Activated naive CD4-positive, alpha-beta T cell treated with anti-CD3 and anti-CD28 coated beads for 36 hours (primary cell): ENCODE data around the gene CAMSAP3. TPM values are rescaled to one million over a fixed set of nuclear protein-coding genes. Genes with fewer than 3 reads are reported as not detected.
"Not testable (repeated sequence)": the region's sequence is repeated elsewhere in the genome, so short reads cannot be mapped to it uniquely, and the experiment has no call there.

Experiments used
- CTCF ChIA-PET: fragments of 350-600 bp; sonication (Branson Sonifier 250); formaldehyde crosslinking; loops from one replicate; lab custom pipeline; 2021; ENCODE audit warnings: antibody characterized with exemption; lab: Charles Lee
- DNase-seq: peaks from one replicate; pipeline ENCODE4 v3.0.0-alpha.2; 2020
- H3K27ac Mint-ChIP-seq: one replicate; pipeline ENCODE4 v1.8.0; 2021; ENCODE audit warnings: mild to moderate bottlenecking, mixed read lengths
- H3K27me3 Mint-ChIP-seq: one replicate; pipeline ENCODE4 v1.8.0; 2021; ENCODE audit warnings: low read depth, mixed read lengths
- H3K36me3 Mint-ChIP-seq: one replicate; pipeline ENCODE4 v1.8.0; 2021; ENCODE audit warnings: low read depth, mixed read lengths
- H3K4me1 Mint-ChIP-seq: one replicate; pipeline ENCODE4 v1.8.0; 2021; ENCODE audit warnings: low read depth, mixed read lengths
- H3K4me3 Mint-ChIP-seq: one replicate; pipeline ENCODE4 v1.8.0; 2021; ENCODE audit warnings: mild to moderate bottlenecking, moderate library complexity, mixed read lengths
- H3K9me3 Mint-ChIP-seq: one replicate; pipeline ENCODE4 v1.8.0; 2021; ENCODE audit warnings: mixed read lengths
- intact Hi-C: fragments of 100-400 bp; cut with micrococcal nuclease; formaldehyde crosslinking; loops from one replicate; pipeline ENCODE4 v1.15.1; 2023
- total RNA-seq, 2 experiments: library from RNA; stranded (reverse); gene quantifications; one replicate each; pipeline ENCODE4 v1.2.3, GENCODE V29; 2021

CAMSAP3 gene
- total RNA-seq, 2 experiments from 2014 or later = 0.24 to 0.30 TPM

GRCh38 chr19:7641290-7642276 lies 45.9 kb downstream of the CAMSAP3 start:
- intact Hi-C loops = no loop called here
- no peaks in the 10 kb centered on the region for H3K27me3 Mint-ChIP-seq
- H3K36me3 Mint-ChIP-seq = peaks cover 10% of the 10 kb centered on the region
- peaks cover 6% of the 10 kb centered on the region for H3K9me3 Mint-ChIP-seq
- no peak overlapping the region for H3K27ac Mint-ChIP-seq
- H3K4me3 Mint-ChIP-seq = no peak overlapping the region
- CTCF ChIA-PET = interaction anchor here (1.2 kb wide), 2 partner anchors 11 to 39 kb away, joined by 3 to 6 read pairs; partner anchors contain the start of gene TRAPPC5
- H3K4me1 Mint-ChIP-seq = peaks cover 23% of the 10 kb centered on the region
- no peak for DNase-seq

- H3K9me3 Mint-ChIP-seq = peaks cover 6% of the 10 kb centered on the region
- H3K27ac Mint-ChIP-seq = no peak overlapping the region
- peaks cover 21% of the 10 kb centered on the region for H3K4me1 Mint-ChIP-seq
- H3K4me3 Mint-ChIP-seq = no peak overlapping the region
- DNase-seq = no peak
- H3K27me3 Mint-ChIP-seq = no peaks in the 10 kb centered on the region
- peaks cover 10% of the 10 kb centered on the region for H3K36me3 Mint-ChIP-seq
- CTCF ChIA-PET = no interaction called here
- intact Hi-C loops = no loop called here
Observed at GRCh38 chr19:7642295-7643030, 46.8 kb downstream of the CAMSAP3 start.

GRCh38 chr19:7643031-7643415 lies 47.4 kb downstream of the CAMSAP3 start:
- CTCF ChIA-PET = no interaction called here
- Mint-ChIP-seq H3K27ac (no peak overlapping the region), H3K36me3 (peaks cover 10% of the 10 kb centered on the region), H3K9me3 (peaks cover 6% of the 10 kb centered on the region), H3K4me3 (no peak overlapping the region), H3K27me3 (no peaks in the 10 kb centered on the region), H3K4me1 (peaks cover 17% of the 10 kb centered on the region)
- intact Hi-C loops = no loop called here
- DNase-seq = no peak

GRCh38 chr19:7643629-7644549 lies 48.2 kb downstream of the CAMSAP3 start:
- CTCF ChIA-PET = interaction anchor here (0.6 to 0.9 kb wide), 2 partner anchors 9 to 37 kb away, joined by 3 to 4 read pairs; partner anchors contain the start of gene TRAPPC5
- H3K27ac Mint-ChIP-seq, H3K27me3 Mint-ChIP-seq, intact Hi-C loops, H3K4me3 Mint-ChIP-seq, H3K9me3 Mint-ChIP-seq: not testable (repeated sequence)
- Mint-ChIP-seq H3K36me3 (peaks cover 10% of the 10 kb centered on the region), H3K4me1 (peaks cover 12% of the 10 kb centered on the region)
- DNase-seq = peak; percentile 34

- H3K4me3 Mint-ChIP-seq = no peak overlapping the region
- peaks cover 6% of the 10 kb centered on the region for H3K9me3 Mint-ChIP-seq
- H3K4me1 Mint-ChIP-seq = peaks cover 8% of the 10 kb centered on the region
- H3K27me3 Mint-ChIP-seq = no peaks in the 10 kb centered on the region
- H3K27ac Mint-ChIP-seq = no peak overlapping the region
- intact Hi-C loops = no loop called here
- H3K36me3 Mint-ChIP-seq = peaks cover 10% of the 10 kb centered on the region
- no peak for DNase-seq
- CTCF ChIA-PET = interaction anchor here (0.6 to 0.9 kb wide), 3 partner anchors 36 to 63 kb away, joined by 4 to 5 read pairs (median 4); partner anchors contain the start of gene TRAPPC5
Observed at GRCh38 chr19:7644550-7644877, 48.9 kb downstream of the CAMSAP3 start.

GRCh38 chr19:7645163-7645562 lies 49.5 kb downstream of the CAMSAP3 start:
- no peak for DNase-seq
- peaks cover 2% of the 10 kb centered on the region for H3K9me3 Mint-ChIP-seq
- H3K4me3 Mint-ChIP-seq = no peak overlapping the region
- peaks cover 1% of the 10 kb centered on the region for H3K4me1 Mint-ChIP-seq
- H3K27me3 Mint-ChIP-seq = no peaks in the 10 kb centered on the region
- H3K36me3 Mint-ChIP-seq = peaks cover 3% of the 10 kb centered on the region
- no peak overlapping the region for H3K27ac Mint-ChIP-seq
- CTCF ChIA-PET = interaction anchor here (0.6 to 0.8 kb wide), 2 partner anchors 36 to 63 kb away, joined by 4 to 5 read pairs; partner anchors contain the start of gene TRAPPC5
- intact Hi-C loops = no loop called here

- DNase-seq = no peak
- H3K27me3 Mint-ChIP-seq = no peaks in the 10 kb centered on the region
- intact Hi-C loops = no loop called here
- H3K4me3 Mint-ChIP-seq = no peak overlapping the region
- no peaks in the 10 kb centered on the region for H3K4me1 Mint-ChIP-seq
- no peak overlapping the region for H3K27ac Mint-ChIP-seq
- H3K9me3 Mint-ChIP-seq = no peaks in the 10 kb centered on the region
- H3K36me3 Mint-ChIP-seq = no peaks in the 10 kb centered on the region
- CTCF ChIA-PET = no interaction called here
Observed at GRCh38 chr19:7645656-7646425, 50.2 kb downstream of the CAMSAP3 start.

- no peak for DNase-seq
- CTCF ChIA-PET = no interaction called here
- no peaks in the 10 kb centered on the region for H3K9me3 Mint-ChIP-seq
- H3K4me3 Mint-ChIP-seq = no peak overlapping the region
- no peak overlapping the region for H3K27ac Mint-ChIP-seq
- H3K36me3 Mint-ChIP-seq = no peaks in the 10 kb centered on the region
- intact Hi-C loops = no loop called here
- no peaks in the 10 kb centered on the region for H3K4me1 Mint-ChIP-seq
- H3K27me3 Mint-ChIP-seq = no peaks in the 10 kb centered on the region
Observed at GRCh38 chr19:7646426-7646700, 50.7 kb downstream of the CAMSAP3 start.

- CTCF ChIA-PET = no interaction called here
- Mint-ChIP-seq H3K4me1 (peaks cover 1% of the 10 kb centered on the region), H3K36me3 (no peaks in the 10 kb centered on the region), H3K27me3 (no peaks in the 10 kb centered on the region), H3K4me3 (no peak overlapping the region), H3K27ac (no peak overlapping the region), H3K9me3 (no peaks in the 10 kb centered on the region)
- no peak for DNase-seq
- intact Hi-C loops = no loop called here
Observed at GRCh38 chr19:7647156-7647555, 51.5 kb downstream of the CAMSAP3 start.

- Mint-ChIP-seq H3K27me3 (no peaks in the 10 kb centered on the region), H3K27ac (no peak overlapping the region), H3K9me3 (no peaks in the 10 kb centered on the region), H3K4me3 (no peak overlapping the region), H3K4me1 (peaks cover 8% of the 10 kb centered on the region), H3K36me3 (no peaks in the 10 kb centered on the region)
- intact Hi-C loops = no loop called here
- no peak for DNase-seq
- CTCF ChIA-PET = interaction anchor here (0.7 to 1.6 kb wide), 4 partner anchors 11 to 398 kb away, joined by 3 to 5 read pairs (median 3); partner anchors contain the start of gene TRAPPC5
Observed at GRCh38 chr19:7648265-7649014, 52.8 kb downstream of the CAMSAP3 start.

GRCh38 chr19:7650148-7650547 lies 54.5 kb downstream of the CAMSAP3 start:
- no peak for DNase-seq
- intact Hi-C loops = no loop called here
- CTCF ChIA-PET = interaction anchor here (0.6 to 6.3 kb wide), 4 partner anchors 12 to 168 kb away, joined by 3 to 46 read pairs (median 3); partner anchors contain the start of gene TRAPPC5

More at GRCh38 chr19:7650148-7650547, 54.5 kb downstream of the CAMSAP3 start:
- H3K36me3 Mint-ChIP-seq = no peaks in the 10 kb centered on the region
- H3K27ac Mint-ChIP-seq = no peak overlapping the region
- peaks cover 8% of the 10 kb centered on the region for H3K4me1 Mint-ChIP-seq
- no peak overlapping the region for H3K4me3 Mint-ChIP-seq
- no peaks in the 10 kb centered on the region for H3K9me3 Mint-ChIP-seq
- no peaks in the 10 kb centered on the region for H3K27me3 Mint-ChIP-seq
